GM21360 (cell line): ENCODE measurements around the gene SLC25A42.

Experiments used
- ATAC-seq: cut with Tn5 transposase; IDR thresholded peaks from one replicate; pipeline ENCODE4 v1.9.1; 2021; ENCODE audit warnings: mild to moderate bottlenecking, moderate library complexity; ENCODE audit not compliant: unreplicated experiment

Gene SLC25A42

GRCh38 chr19:19160461-19161035 lies 96.8 kb downstream of the SLC25A42 start:
- no peak for ATAC-seq

GRCh38 chr19:19162495-19162894 lies 98.7 kb downstream of the SLC25A42 start:
- no peak for ATAC-seq
